ENCODE measurements around the gene UBQLN2. TPM values are rescaled to one million over a fixed set of nuclear protein-coding genes. Genes with fewer than 3 reads are reported as not detected.
"Not testable (repeated sequence)": the region's sequence is repeated elsewhere in the genome, so short reads cannot be mapped to it uniquely, and the experiment has no call there.

The UBQLN2 gene
- polyA plus RNA-seq (2013, experiment 1 of 2; ENCODE audit: insufficient read length): 30.6 TPM
- polyA plus RNA-seq (2013, experiment 2 of 2; ENCODE audit: insufficient read length): 32.9 TPM

- peak; percentile 86 for DNase-seq
Observed at GRCh38 chrX:56563231-56564161, at the start of gene UBQLN2. Gene UBQLN2 (plus strand): TSS chrX:56563627. CDS start chrX:56563874, 247 bp downstream.

GRCh38 chrX:56519642-56520041, 43.8 kb upstream of the UBQLN2 start:
- no peak for DNase-seq

GRCh38 chrX:56529482-56530007, 33.9 kb upstream of the UBQLN2 start:
- not testable (repeated sequence) for DNase-seq

GRCh38 chrX:56530011-56530410, 33.4 kb upstream of the UBQLN2 start:
- no peak for DNase-seq

GRCh38 chrX:56550667-56551066, 12.8 kb upstream of the UBQLN2 start:
- DNase-seq: no peak

GRCh38 chrX:56554870-56555269, 8.6 kb upstream of the UBQLN2 start:
- DNase-seq: no peak

- no peak for DNase-seq
Observed at GRCh38 chrX:56557376-56557929, 6.0 kb upstream of the UBQLN2 start.

- peak; percentile 9 for DNase-seq
Observed at GRCh38 chrX:56564164-56564885, 898 bp downstream of the UBQLN2 start.

GRCh38 chrX:56564921-56565840, 1.8 kb downstream of the UBQLN2 start:
- DNase-seq: peak; percentile 2

GRCh38 chrX:56569378-56570057, 6.1 kb downstream of the UBQLN2 start:
- DNase-seq: no peak

GRCh38 chrX:56572975-56573374, 9.5 kb downstream of the UBQLN2 start:
- DNase-seq: no peak

- DNase-seq: no peak
Observed at GRCh38 chrX:56574861-56575260, 11.4 kb downstream of the UBQLN2 start.

- no peak for DNase-seq
Observed at GRCh38 chrX:56576721-56577120, 13.3 kb downstream of the UBQLN2 start.

- no peak for DNase-seq
Observed at GRCh38 chrX:56588397-56589188, 25.2 kb downstream of the UBQLN2 start.

- DNase-seq: not testable (repeated sequence)
Observed at GRCh38 chrX:56591830-56592229, 28.4 kb downstream of the UBQLN2 start.

GRCh38 chrX:56600141-56600540, 36.7 kb downstream of the UBQLN2 start:
- DNase-seq: no peak

GRCh38 chrX:56600987-56601386, 37.6 kb downstream of the UBQLN2 start:
- no peak for DNase-seq

- no peak for DNase-seq
Observed at GRCh38 chrX:56615282-56615681, 51.9 kb downstream of the UBQLN2 start.
